Colonic mucosa (tissue), 4 donors: ENCODE data around the gene CILP. TPM values are rescaled to one million over a fixed set of nuclear protein-coding genes. Genes with fewer than 3 reads are reported as not detected.

Experiments used
- DNase-seq: peaks from one replicate; pipeline ENCODE4 v3.0.0-alpha.2; 2020
- H3K27ac ChIP-seq: fragments of 200-600 bp; one replicate; pipeline ENCODE4 v1.8.0; 2021
- H3K27me3 ChIP-seq: fragments of 200-600 bp; one replicate; pipeline ENCODE4 v1.8.0; 2021
- H3K36me3 ChIP-seq: fragments of 200-600 bp; one replicate; pipeline ENCODE4 v1.8.0; 2021
- H3K4me1 ChIP-seq: fragments of 200-600 bp; one replicate; pipeline ENCODE4 v1.8.0; 2021; ENCODE audit warnings: mild to moderate bottlenecking
- H3K4me3 ChIP-seq: fragments of 200-600 bp; one replicate; pipeline ENCODE4 v1.8.0; 2021
- H3K9ac ChIP-seq, 2 donors: one replicate each; pipeline ENCODE4 v1.7.0; 2013; ENCODE audit warnings: control low read depth in 2 of 2, low read depth in 2 of 2, low read length in 2 of 2
- H3K9me3 ChIP-seq: fragments of 200-600 bp; one replicate; pipeline ENCODE4 v1.8.0; 2021
- CTCF ChIP-seq: fragments of 200-600 bp; IDR thresholded peaks from one replicate; pipeline ENCODE4 v1.8.0; 2022; ENCODE audit warnings: antibody characterized with exemption, mild to moderate bottlenecking
- intact Hi-C: fragments of 100-400 bp; cut with DNase I; formaldehyde crosslinking; loops from one replicate; pipeline ENCODE4 v1.14.1; 2022
- total RNA-seq, 2 donors: library from RNA; stranded (reverse); fragmentation: NEBNext Ultra II Directional in 1 of 2; extraction: Animal tissue kit (Norgen Biotek cat#: 25700) in 1 of 2; gene quantifications; one replicate each; pipeline ENCODE4 v1.2.1, GENCODE V29; 2021
- donor health status: healthy.
- donor health status: DM: no; HTN: no; CAD: no.
- donor health status: DM: no; HTN: no; CAD: no.

CILP gene, protein sequence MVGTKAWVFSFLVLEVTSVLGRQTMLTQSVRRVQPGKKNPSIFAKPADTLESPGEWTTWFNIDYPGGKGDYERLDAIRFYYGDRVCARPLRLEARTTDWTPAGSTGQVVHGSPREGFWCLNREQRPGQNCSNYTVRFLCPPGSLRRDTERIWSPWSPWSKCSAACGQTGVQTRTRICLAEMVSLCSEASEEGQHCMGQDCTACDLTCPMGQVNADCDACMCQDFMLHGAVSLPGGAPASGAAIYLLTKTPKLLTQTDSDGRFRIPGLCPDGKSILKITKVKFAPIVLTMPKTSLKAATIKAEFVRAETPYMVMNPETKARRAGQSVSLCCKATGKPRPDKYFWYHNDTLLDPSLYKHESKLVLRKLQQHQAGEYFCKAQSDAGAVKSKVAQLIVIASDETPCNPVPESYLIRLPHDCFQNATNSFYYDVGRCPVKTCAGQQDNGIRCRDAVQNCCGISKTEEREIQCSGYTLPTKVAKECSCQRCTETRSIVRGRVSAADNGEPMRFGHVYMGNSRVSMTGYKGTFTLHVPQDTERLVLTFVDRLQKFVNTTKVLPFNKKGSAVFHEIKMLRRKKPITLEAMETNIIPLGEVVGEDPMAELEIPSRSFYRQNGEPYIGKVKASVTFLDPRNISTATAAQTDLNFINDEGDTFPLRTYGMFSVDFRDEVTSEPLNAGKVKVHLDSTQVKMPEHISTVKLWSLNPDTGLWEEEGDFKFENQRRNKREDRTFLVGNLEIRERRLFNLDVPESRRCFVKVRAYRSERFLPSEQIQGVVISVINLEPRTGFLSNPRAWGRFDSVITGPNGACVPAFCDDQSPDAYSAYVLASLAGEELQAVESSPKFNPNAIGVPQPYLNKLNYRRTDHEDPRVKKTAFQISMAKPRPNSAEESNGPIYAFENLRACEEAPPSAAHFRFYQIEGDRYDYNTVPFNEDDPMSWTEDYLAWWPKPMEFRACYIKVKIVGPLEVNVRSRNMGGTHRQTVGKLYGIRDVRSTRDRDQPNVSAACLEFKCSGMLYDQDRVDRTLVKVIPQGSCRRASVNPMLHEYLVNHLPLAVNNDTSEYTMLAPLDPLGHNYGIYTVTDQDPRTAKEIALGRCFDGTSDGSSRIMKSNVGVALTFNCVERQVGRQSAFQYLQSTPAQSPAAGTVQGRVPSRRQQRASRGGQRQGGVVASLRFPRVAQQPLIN
- total RNA-seq = 1 to 10 TPM; 3.7 to 8.7 TPM

DNA sequence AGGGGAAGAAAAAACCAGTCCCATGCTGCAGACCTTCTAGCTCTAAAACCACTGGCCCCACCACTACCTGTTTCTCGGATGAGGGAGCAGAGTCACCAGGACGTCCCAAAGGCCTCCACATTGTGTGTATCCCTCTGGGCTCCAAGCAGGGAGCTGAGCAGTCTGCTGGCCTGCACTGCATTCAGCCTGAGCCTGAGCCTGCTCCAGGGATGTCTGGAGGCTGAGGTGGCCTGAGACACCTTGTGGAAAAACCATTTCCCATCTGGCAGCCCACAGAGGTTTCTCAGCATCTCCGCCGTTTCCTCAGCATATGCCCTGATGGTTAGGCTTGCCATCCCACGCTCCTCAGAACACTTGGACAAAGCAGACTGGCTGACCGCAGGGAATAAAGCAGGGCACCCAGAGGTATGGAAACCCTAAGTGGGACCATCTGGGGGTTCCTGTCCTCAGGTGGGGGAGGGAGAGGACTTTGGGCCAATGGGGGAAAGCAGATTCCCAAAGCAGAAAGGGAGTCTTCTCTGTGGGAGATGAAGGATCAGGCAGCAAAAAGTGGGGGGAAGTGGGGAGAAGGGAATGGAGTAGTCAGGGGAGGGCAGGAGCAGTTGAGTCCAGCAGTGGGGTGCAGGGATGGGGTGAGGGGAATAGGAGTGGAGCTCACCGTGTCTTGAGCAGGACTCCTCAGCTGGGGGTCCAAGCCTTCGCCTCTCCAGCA, at the start of gene CILP:
CILP (minus strand) TSS at position 704 of the 712 bp plus-strand sequence. CDS start 1,718 bp downstream, outside the sequence.
- H3K4me3 ChIP-seq = no peak within 1 kb of the TSS
- no peaks in the 10 kb centered on the region for H3K27me3 ChIP-seq
- intact Hi-C loops = no loop called here
- H3K9ac ChIP-seq = no peak within 1 kb of the TSS
- no peak for TF ChIP-seq CTCF
- DNase-seq = no peak
- no peaks in the 10 kb centered on the region for H3K36me3 ChIP-seq
- H3K9me3 ChIP-seq = no peaks in the 10 kb centered on the region
- no peaks in the 10 kb centered on the region for H3K4me1 ChIP-seq
- H3K27ac ChIP-seq = no peak within 1 kb of the TSS

DNA sequence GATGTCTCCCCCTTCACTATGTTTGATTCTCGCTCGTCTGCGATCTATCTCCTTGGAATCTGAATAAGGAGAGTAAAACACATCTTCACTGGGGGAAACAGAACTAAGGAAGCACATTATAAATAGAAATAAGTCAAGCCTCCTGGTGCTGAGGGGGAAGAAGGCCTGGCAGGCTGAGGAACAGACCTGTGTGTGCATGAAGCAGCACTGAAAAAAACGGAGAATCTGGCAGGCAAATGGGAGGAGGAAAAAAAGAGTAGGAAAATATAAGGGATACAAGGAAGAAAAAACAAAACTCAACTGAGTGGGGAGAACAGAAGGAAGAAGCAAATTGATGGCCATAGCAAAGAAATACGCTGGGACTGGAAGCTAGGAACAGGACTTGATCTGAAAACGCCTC, 49.7 kb upstream of the CILP start:
- H3K9me3 ChIP-seq = no peaks in the 10 kb centered on the region
- no peaks in the 10 kb centered on the region for H3K4me1 ChIP-seq
- TF ChIP-seq CTCF = no peak
- H3K4me3 ChIP-seq = no peak overlapping the region
- intact Hi-C loops = no loop called here
- H3K36me3 ChIP-seq = peaks cover 7% of the 10 kb centered on the region
- no peak overlapping the region for H3K27ac ChIP-seq
- no peaks in the 10 kb centered on the region for H3K27me3 ChIP-seq
- no peak overlapping the region for H3K9ac ChIP-seq
- no peak for DNase-seq

- H3K36me3 ChIP-seq = peaks cover 7% of the 10 kb centered on the region
- no peak for DNase-seq
- H3K9me3 ChIP-seq = no peaks in the 10 kb centered on the region
- no peak overlapping the region for H3K9ac ChIP-seq
- no peaks in the 10 kb centered on the region for H3K27me3 ChIP-seq
- peak overlapping the region; percentile 43 for H3K27ac ChIP-seq
- TF ChIP-seq CTCF = no peak
- intact Hi-C loops = no loop called here
- no peak overlapping the region for H3K4me3 ChIP-seq
- no peaks in the 10 kb centered on the region for H3K4me1 ChIP-seq
Observed at GRCh38 chr15:65259367-65259797, 48.1 kb upstream of the CILP start.

- Histone ChIP-seq H3K4me3 (no peak overlapping the region), H3K36me3 (peaks cover 7% of the 10 kb centered on the region), H3K27me3 (no peaks in the 10 kb centered on the region), H3K4me1 (no peaks in the 10 kb centered on the region), H3K27ac (peak overlapping the region; percentile 43), H3K9ac (no peak overlapping the region), H3K9me3 (no peaks in the 10 kb centered on the region)
- intact Hi-C loops = no loop called here
- no peak for TF ChIP-seq CTCF
- peak; percentile 32 for DNase-seq
Observed at GRCh38 chr15:65258375-65259262, 47.3 kb upstream of the CILP start.
